NCI-H345 treated with DMSO at 0.1 percent for 48 hours (cell line): ENCODE measurements around the gene DOK5.

Source experiments
- DNase-seq: peaks from one replicate; lab custom pipeline; 2025; ENCODE audit not compliant: unreplicated experiment; lab: John Stamatoyannopoulos, UW

Gene DOK5

GRCh38 chr20:54555150-54555549 is 79.8 kb downstream of the DOK5 start:
- DNase-seq: no peak

GRCh38 chr20:54556406-54556805 is 81.0 kb downstream of the DOK5 start:
- no peak for DNase-seq

GRCh38 chr20:54557806-54558590 is 82.6 kb downstream of the DOK5 start:
- DNase-seq: no peak

- DNase-seq: no peak
Measured at GRCh38 chr20:54559890-54560289, 84.5 kb downstream of the DOK5 start.

GRCh38 chr20:54560357-54560756 is 85.0 kb downstream of the DOK5 start:
- DNase-seq: no peak

GRCh38 chr20:54565255-54565654 is 89.9 kb downstream of the DOK5 start:
- DNase-seq: no peak

- DNase-seq: no peak
Measured at GRCh38 chr20:54566031-54566688, 90.8 kb downstream of the DOK5 start.

- no peak for DNase-seq
Measured at GRCh38 chr20:54570561-54570960, 95.2 kb downstream of the DOK5 start.

- no peak for DNase-seq
Measured at GRCh38 chr20:54572665-54573435, 97.5 kb downstream of the DOK5 start.

GRCh38 chr20:54573838-54574237 is 98.4 kb downstream of the DOK5 start:
- no peak for DNase-seq

- no peak for DNase-seq
Measured at GRCh38 chr20:54576518-54576917, 101.1 kb downstream of the DOK5 start.

GRCh38 chr20:54577637-54578036 is 102.2 kb downstream of the DOK5 start:
- DNase-seq: no peak

GRCh38 chr20:54585217-54585616 is 109.8 kb downstream of the DOK5 start:
- no peak for DNase-seq

GRCh38 chr20:54587408-54587807 is 112.0 kb downstream of the DOK5 start:
- no peak for DNase-seq

- DNase-seq: no peak
Measured at GRCh38 chr20:54589402-54590030, 114.1 kb downstream of the DOK5 start.

- DNase-seq: no peak
Measured at GRCh38 chr20:54590856-54591255, 115.5 kb downstream of the DOK5 start.

- DNase-seq: no peak
Measured at GRCh38 chr20:54596651-54597050, 121.3 kb downstream of the DOK5 start.

- DNase-seq: no peak
Measured at GRCh38 chr20:54598352-54598751, 123.0 kb downstream of the DOK5 start.

- DNase-seq: no peak
Measured at GRCh38 chr20:54600634-54601033, 125.2 kb downstream of the DOK5 start.

GRCh38 chr20:54601831-54602515 is 126.6 kb downstream of the DOK5 start:
- no peak for DNase-seq

GRCh38 chr20:54605319-54605718 is 129.9 kb downstream of the DOK5 start:
- no peak for DNase-seq
